NCI-H2196 (cell line): ENCODE measurements around the gene PTPRN2.
"Not testable (repeated sequence)": the region's sequence is repeated elsewhere in the genome, so short reads cannot be mapped to it uniquely, and the experiment has no call there.

Source experiments
- DNase-seq: peaks from one replicate; lab custom pipeline; 2025; ENCODE audit not compliant: unreplicated experiment; lab: John Stamatoyannopoulos, UW

Gene PTPRN2

DNA sequence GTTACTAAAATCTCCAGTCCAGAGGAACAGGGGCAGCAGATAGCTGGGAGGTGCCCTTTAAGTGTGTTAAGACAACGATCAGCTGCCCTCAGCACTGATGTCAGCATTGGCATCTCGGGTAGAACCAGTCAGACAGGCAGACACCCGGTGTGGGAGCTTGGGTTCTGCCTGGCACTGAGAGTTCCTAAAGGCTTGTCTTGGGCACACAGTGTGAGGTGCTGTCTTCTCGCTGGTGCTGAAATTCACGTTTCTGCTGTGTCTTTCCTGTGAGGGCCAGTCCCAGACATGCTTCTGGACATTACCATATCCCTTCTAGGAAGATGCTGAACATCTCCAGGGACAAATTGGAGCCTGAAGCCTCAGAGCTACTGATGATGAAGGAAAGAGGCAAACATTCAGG lies 1094.6 kb downstream of the PTPRN2 start:
- no peak for DNase-seq

DNA sequence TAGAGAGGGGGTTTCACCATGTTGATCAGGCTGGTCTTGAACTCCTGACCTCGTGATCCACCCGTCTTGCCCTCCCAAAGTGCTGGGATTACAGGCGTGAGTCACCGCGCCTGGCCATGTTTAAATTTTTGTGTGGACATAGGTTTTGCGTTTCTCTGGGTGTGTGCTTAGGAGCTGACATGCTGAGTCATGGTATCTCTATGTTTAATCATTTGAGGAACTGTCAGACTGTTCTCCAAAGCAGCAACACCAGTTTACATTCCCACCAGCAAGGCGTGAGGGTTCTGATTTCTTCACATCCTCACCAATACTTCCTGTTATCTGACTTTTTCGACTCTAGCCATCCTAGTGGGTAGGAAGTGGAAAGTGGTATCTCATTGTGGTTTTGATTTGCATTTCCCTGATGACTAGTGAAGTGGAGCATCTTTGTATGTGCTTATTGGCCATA lies 1097.1 kb downstream of the PTPRN2 start:
- no peak for DNase-seq

DNA sequence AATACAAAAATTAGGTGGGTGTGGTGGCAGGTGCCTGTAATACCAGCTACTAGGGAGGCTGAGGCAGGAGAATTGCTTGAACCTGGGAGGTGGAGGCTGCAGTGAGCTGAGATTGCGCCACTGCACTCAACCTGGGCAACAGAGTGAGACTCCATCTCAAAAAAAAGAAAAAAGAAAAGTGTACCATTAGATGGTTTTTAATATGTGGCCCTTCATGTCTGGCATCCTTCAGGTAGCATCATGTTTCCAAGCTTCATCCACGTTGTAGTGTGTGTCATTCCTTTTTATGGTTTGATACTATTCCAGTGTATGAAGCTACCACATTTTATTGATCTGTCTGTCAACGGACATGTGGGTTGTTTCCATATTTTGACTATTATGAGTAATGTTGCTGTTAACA lies 1097.8 kb downstream of the PTPRN2 start:
- DNase-seq = not testable (repeated sequence)
